Measurements from ENCODE around the gene HSPA1B.
"Not testable (repeated sequence)": the region's sequence is repeated elsewhere in the genome, so short reads cannot be mapped to it uniquely, and the experiment has no call there.

Gene HSPA1B

DNA sequence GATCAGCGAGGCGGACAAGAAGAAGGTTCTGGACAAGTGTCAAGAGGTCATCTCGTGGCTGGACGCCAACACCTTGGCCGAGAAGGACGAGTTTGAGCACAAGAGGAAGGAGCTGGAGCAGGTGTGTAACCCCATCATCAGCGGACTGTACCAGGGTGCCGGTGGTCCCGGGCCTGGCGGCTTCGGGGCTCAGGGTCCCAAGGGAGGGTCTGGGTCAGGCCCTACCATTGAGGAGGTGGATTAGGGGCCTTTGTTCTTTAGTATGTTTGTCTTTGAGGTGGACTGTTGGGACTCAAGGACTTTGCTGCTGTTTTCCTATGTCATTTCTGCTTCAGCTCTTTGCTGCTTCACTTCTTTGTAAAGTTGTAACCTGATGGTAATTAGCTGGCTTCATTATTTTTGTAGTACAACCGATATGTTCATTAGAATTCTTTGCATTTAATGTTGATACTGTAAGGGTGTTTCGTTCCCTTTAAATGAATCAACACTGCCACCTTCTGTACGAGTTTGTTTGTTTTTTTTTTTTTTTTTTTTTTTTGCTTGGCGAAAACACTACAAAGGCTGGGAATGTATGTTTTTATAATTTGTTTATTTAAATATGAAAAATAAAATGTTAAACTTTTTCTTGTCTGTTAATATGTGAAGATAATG, 2.2 kb downstream of the HSPA1B start:
- DNase-seq, result no peak

DNA sequence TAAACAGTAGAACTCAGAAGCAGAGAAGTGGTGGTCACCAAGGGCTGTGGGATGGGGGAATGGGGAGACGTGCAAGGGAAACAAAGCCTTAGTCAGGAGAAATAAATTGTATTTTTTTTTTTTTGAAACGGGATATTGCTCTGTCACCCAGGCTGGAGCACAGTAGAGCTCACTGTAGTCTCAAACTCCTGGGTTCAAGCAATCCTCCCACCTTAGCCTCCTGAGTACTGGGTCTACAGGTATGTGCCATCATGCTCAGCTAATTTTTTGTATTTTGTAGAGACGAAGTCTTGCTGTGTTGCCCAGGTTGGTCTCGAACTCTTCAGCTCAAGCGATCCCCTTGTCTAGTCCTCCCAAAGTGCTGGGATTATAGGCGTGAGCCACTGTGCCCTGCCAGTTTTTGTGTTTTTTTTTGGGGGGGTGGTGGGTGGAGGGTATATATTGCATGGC, 3.4 kb downstream of the HSPA1B start:
- DNase-seq, result no peak

DNA sequence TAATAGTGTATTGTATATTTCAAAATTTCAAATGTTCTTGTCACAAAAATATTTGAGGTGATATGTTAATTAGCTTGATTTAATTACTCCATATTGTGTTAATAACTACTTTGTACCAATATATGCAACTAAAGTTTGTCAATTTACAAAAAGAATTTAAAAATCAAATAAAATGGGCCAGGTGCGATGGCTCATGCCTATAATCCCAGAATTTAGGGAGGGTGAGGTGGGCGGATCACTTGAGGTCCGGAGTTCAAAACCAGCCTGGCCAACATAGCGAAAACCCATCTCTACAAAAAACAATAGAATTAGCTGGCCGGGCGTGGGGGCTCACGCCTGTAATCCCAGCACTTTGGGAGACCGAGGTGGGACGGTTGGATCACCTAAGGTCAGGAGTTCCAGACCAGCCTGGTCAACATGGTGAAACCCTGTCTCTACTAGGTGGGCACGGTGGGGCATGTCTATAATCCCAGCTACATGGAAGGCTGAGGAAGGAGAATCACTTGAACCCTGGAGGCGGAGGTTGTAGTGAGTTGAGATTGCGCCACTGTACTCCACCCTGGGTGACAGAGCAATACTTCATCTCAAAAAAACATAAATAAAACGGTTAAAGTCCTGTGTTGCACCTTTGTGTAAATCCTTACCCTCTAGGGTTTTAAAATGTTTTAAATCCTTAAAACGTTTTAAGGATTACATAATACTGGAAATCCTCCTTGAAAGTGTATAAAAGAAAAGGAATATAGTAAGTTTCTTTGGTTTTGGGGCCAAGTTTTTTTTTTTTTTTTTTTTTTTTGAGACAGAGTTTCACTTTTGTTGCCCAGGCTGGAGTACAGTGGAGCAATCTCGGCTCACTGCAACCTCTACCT, 4.0 kb downstream of the HSPA1B start:
- DNase-seq, result no peak

DNA sequence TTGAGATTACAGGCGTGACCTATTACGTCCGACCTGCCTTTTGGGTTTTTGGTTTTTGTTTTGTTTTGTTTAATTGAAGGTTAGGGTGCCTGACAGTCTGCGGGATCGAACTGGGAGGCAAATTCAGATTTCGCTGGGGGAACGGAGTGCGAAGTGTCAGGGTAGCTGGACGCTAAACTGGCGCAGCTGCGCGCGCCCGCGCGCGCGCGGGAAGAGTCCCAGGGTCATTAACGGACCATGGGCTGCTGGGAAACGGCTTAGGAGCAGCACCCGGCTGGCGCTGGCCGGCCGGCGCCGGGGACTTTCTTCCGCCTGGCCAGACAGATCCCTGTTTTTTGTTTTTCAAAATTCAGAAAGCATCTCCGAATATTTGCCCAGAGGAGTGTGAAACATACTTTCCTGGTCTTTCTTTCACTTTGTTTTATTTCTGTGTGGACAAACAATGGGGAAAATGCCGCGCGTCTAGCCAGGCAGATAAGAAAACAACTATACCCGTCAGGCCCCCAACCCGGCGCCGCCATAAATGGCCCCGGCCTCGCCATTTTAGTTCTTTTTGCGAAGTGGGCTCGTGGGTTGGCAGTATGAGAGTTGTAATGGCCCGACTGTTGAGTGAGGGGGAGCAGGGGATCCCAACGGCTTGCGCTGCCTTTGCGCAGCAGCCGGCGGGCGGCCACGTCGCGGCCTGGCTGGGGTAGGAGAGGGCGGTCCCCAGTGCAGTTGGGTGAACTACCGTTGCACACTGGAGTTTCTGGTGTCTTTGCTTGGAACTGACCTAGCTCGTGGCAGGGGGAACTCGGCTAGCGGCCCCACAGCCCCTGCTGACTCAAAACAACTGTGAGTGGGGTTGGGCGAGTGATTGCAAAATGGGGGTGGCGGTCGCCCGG, 7.1 kb downstream of the HSPA1B start:
- DNase-seq, result peak; percentile 81 to 86

DNA sequence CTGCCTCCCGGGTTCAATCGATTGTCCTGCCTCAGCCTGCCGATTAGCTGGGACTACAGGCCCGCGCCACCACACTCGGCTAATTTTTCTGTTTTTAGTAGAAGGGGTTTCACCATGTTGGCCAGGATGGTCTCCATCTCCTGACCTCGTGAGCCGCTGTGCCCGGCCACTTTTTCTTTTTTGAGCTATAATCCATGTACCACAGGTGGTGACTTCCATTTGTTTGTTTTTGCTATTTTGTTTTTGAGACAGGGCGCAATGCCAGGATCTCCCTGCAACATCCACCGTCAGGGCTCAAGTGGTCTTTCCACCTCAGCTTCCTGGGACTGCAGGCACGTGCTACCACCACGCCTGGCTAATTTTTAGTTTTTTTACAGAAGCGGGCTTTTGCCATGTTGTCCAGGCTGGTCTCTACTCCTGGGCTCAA, 8.5 kb downstream of the HSPA1B start:
- DNase-seq, result peak in 1 of 2 donors; percentile 22

DNA sequence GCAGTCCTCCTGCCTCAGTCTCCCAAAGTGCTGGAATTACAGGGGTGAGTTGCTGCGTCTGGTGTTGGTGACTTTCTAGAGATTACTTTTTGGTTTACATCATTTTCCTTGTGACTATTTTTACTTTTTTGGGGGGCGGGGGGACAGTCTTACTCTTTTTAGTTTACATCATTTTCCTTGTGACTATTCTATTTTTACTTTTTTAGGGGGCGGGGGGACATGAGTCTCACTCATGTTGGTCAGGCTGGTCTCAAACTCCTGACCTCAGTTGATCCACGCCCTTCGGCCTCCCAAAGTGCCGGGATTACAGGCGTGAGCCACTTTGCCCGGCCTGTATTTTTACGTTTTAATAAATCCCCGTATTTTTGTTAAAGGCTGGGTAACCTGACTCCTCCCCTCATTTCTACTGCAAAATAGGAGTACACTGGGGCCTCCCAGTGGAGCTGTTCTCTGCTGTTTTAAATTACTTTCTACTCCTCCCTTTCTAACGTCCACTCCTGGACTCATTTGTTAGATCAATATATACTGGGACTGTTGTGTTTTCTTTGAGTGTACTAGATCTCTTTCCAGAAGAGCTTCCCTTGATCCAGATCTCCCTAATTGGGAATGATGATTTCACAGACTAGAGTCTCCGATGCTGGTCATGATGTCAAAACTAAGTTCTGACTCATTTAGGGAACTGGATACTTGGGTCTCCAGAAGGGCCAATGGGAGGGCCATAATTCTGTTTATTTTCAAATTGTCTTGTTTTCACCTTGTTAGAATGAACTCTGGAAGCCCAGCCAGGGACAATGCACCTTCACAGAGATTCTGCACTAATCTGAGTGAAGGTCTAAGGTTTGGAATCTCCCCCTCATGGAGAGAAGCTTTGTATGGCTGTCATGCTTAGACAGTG, 9.2 kb downstream of the HSPA1B start:
- peak in 1 of 2 donors; percentile 10 for DNase-seq

DNA sequence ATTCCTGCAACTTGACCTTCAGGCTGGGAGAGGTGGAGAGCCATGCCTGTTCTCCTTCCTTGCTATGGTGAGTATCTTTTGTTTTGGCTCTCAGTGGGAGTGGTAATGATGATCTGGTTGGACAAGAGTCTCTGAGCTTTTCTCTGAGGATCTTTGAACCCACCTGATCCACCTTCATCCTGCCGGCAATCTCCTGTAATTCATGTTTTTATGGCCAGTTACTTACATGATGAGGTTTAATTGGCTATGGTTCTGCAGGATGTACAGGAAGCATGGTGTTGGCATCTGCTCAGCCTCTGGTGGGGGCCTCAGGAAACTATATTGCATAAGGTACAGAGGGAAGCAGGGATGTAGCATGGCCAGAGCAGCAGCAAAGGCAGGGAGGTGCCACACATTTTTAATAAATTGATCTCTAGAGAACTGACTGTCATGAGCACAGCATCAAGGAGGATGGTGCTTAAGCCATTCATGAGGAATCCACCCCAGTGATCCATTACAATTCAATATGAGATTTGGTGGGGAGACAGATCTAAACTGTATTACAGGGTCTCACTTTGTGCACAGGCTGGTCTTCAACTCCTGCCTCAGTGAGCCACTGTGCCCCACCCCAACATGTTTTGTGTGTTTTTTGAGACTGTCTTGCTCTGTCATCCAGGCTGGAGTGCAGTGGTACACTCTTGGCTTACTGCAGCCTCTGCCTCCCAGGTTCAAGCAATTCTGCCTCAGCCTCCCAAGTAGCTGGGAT, 10.0 kb downstream of the HSPA1B start:
- DNase-seq, result peak in 1 of 2 donors; percentile 9

DNA sequence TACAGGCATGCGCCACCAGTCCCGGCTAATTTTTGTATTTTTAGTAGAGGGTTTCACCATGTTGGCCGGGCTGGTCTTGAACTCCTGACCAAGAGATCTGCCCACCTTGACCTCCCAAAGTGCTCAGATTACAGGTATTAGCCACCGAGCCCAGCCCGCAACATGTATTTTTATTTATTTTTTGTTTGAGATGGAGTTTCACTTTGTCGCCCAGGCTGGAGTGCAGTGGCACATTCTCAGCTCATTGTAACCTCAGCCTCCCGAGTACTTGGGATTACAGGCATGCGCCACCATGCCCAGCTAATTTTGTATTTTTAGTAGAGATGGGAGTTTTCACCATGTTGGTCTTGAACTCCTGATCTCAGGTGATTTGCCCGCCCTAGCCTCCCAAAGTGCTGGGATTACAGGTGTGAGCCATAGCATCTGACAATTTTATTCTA, 10.6 kb downstream of the HSPA1B start:
- DNase-seq, result not testable (repeated sequence)

DNA sequence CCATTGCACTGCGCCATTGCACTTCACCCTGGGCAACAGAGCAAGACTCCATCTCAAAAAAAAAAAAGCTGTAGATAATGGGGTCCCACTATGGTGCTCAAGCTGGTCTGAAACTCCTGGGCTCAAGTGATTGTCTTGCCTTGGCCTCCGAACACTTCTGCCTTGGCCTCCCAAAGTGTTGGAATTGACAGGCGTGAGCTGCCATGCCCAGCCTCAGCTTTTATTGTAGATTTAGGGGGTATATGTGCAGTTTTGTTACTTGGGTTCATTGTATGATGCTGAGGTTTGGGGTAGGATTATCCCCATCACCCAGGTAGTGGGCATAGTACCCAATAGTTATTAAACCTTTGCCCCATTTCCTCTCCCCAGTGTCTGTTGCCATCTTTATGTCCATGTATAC, 11.4 kb downstream of the HSPA1B start:
- no peak for DNase-seq

DNA sequence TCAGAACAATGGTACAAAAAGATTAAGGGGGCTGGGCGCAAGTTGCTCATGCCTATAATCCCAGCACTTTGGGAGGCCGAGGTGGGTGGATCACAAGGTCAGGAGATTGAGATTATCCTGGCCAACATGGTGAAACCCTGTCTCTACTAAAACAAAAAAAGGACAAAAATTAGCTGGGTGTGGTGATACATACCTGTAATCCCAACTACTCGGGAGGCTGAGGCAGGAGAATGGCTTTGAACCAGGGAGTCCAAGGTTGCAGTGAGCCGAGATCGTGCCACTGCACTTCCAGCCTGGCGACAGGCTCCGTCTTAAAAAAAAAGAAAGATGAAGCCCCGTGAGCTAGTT, 12.2 kb downstream of the HSPA1B start:
- DNase-seq, result not testable (repeated sequence)

DNA sequence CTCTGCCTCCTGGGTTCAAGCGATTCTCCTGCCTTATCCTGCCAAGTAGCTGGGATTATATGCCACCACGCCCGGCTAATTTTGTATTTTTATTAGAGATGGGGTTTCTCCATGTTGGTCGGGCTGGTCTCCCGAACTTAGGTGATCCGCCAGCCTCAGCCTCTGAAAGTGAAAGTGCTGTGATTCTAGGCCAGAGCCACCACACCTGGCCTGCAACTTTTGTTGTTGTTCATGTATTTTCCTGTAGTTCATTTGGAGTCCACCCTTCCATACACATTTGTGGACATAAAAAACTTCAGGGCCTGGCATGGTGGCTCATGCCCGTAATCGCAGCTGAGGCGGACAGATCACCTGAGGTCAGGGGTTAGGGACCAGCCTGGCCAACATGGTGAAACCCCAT, 14.5 kb downstream of the HSPA1B start:
- DNase-seq, result no peak

DNA sequence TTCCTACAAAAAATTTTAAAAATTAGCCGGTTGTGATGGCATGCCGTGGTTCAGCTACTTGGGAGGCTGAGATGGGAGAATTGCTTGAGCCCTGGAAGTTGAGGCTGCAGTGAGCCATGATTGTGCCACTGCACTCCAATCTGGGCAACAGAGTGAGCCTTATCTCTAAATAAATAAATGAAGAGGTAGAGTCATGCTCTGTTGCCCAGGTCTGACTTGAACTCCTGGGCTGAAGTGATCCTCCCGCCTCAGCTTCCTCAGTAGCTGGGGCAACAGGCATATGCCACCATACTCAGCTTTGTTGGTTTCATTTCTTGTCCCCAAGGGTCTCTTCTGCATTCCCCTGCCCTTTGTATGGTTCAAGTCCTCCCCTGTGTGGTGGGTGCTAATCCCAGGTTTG, 17.0 kb downstream of the HSPA1B start:
- no peak for DNase-seq

DNA sequence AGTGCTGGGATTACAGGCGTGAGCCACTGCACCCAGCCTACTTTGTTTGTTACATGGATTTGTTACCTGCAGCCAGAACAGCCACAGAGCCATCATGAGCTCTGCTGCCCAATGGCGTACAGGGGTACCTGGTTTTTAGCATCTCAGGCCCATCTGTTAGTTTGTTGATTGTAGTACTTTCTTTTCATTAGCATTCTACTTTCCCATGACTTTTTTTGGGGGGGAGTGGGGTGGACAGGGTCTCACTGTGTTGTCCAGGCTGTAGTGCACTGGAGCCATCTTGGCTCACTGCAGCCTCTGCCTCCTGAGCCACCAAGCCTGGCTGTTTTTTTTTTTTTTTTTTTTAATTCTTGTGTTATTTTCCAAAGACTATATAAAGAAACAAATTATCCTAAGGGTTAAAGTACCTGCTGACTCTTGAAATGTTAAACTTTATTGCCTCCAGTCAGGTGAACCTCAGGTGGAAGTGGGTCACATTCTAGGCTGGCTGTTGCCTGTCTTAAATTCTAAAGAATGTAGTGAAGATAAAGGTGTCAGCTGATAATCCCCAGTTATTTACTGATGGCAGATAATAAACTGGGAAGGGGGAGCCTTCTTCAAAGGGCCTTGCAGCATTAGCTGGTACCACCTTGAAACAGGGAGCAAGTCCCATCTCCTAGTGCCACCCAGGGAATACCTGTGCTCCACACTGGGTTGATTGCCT, 19.9 kb downstream of the HSPA1B start:
- DNase-seq, result no peak

DNA sequence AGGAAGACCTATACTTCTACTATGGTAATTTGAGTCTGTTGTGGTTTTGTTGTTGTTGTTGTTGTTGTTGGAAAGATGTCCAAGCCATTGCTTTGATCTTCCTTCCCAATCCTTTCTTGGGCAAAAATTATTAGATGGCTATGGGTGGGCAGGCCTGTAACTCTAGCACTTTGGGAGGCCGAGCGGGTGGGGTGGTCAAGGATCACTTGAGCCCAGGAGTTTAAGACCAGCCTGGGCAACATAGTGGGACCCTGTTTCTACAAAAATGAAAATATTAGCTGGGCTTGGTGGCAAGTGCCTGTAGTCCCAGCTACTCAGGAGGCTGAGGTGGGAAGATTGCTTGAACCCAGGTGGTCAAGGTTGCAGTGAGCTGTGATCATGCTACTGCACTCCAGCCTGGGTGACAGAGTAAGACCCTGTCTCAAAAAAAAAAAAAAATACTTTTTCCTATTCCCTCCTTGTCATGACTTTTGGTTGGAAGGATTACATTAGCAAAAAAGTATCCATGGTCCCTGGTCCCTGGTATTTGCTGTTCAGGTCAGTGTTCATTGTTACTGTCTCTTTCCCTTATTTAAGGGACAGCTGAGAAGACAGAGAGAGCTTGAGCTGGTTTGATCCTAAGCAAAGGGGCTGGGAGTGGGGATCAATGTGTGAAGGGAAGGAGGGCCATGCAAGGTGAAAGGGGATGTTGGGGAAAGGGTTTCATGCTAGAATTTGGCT, 23.4 kb downstream of the HSPA1B start:
- no peak for DNase-seq

DNA sequence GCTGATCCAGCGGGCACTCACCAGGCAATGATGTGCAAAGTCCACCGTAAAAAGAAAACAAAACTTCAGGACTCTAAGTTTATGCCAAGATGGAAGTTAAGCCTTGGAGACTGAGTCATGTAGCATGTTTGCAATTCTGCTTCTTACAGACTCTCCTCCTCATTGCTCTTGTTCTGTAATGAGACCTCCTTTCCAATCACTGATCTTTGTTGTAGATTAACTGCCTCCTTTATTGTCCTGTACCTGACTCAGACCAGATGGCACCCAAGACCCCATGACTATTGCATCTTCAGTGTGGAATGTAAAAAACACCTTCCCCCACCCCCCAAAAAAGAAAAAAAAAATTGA, 23.9 kb downstream of the HSPA1B start:
- no peak for DNase-seq

DNA sequence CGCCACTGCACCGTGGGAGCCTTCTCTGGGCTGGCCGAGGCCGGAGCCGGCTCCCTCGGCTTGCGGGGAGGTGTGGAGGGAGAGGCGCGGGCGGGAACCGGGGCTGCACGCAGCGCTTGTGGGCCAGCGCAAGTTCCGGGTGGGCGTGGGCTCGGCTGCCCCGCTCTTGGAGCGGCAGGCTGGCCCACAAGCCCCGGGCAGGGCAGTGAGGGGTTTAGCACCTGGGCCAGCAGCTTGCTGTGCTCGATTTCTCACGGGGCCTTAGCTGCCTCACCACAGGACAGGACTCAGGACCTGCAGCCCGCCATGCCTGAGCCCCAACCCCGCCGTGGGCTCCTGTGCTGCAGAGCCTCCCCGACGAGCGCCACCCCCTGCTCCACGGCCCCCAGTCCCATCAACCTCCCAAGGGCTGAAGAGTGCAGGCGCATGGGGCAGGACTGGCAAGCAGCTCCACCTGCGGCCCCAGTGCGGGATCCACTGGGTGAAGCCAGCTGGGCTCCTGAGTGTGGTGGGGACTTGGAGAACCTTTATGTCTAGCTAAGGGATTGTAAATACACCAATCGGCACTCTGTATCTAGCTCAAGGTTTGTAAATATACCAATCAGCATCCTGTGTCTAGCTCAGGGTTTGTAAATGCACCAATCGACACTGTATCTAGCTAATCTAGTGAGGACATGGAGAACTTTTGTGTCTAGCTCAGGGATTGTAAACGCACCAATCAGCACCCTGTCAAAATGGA, 24.6 kb downstream of the HSPA1B start:
- DNase-seq, result not testable (repeated sequence)

DNA sequence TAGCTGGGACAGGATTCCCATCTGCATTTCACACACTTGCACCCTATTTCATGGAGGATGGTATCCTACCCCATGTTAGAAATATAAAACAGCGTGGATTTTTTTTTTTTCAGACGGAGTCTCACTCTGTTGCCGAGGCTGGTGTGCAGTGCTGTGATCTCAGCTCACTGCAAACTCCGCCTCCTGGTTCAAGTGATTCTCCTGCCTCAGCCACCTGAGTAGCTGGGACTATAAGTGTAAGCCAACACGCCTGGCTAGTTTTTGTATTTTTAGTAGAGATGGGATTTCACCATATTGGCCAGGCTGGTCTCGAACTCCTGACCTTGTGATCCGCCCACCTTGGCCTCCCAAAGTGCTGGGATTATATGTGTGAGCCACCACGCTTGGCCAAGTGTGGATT, 30.2 kb downstream of the HSPA1B start:
- DNase-seq, result not testable (repeated sequence)

DNA sequence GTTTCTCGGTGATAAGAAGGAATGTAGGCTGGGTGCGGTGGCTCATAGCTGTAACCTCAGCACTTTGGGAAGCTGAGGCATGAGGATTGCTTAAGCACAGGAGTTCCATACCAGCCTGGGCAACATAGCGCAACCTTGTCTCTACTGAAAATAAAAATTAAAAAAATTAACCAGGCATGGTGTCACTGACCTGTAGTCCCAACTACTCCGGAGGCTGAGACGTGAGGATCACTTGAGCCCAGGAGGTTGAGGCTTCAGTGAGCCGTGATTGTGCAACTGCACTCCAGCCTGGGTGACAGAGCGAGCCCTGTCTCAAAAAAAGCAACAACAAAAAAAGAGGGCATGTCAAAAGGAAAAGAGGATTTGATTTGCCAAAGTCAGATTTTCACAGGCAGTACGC, 31.2 kb downstream of the HSPA1B start:
- DNase-seq, result no peak

DNA sequence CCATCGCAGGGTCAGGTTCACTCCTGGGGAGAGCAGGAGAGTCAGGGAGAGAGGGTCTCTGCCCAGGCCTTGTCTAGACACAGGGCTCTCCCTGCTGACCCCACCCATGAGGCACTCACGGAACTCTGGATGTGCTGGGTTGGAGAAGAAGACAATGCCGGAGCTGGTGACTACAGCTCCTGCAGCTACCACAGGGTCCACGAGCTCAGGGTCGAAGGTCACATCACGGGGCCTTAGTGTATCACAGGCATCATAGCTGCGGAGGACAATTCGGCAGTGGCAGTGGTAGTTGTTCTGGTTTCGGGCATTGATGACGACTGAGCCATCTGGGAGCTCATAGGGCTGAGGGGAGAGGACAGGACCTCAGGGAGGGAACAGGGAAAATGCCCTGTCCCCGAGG, 32.4 kb downstream of the HSPA1B start:
- DNase-seq, result no peak

Data from stimulated activated CD4-positive, alpha-beta T cell treated with anti-CD3 and anti-CD28 coated beads, Interleukin-2, amount 100 ng/mL, for 24 hours (primary cell).